Measurements from ENCODE around the gene HOXD3.

The HOXD3 gene

DNA sequence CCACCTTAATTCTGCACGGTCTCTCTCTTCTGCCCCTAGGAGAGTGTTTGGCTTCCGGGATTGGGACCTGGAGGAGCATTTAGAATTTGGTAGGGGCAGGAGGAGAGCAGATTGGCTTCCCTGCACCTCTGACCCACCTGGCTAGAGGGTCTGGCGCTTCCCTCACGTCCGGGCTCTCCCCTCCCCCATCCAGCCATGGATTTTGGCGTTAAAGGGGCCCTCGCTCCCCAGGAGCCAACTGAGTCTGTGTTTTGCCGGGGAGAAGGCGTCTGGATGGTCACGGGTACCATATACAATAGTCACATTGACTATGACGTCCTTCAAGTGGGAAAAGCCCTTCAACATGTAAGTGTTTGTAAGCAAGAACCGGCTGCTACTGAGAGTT lies 6.6 kb downstream of the HOXD3 start:
- CTCF ChIA-PET = no interaction called here
- POLR2A ChIA-PET = no interaction called here

DNA sequence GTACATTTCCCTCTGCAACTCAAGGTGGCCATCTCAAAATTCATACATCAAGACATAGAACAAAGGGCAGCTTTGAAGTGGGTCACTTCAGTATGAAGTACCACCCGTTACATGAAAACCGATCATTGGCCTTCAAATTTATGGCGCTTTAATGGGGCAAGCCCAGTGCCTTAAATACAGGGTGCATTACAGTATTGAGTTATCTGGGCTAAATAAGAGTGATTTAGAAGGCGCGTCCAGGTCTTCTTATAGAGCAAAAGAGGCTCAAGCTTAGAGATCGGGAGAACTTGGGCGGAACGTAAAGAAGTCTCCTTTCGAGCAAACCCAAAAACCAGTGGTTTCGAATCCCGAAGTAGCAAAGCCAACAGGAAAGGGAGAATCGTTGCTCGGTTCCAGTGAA lies 7.1 kb downstream of the HOXD3 start:
- POLR2A ChIA-PET = no interaction called here
- no peak for DNase-seq (ENCODE audit: extremely low spot score)
- TF ChIP-seq, protein P1, sequence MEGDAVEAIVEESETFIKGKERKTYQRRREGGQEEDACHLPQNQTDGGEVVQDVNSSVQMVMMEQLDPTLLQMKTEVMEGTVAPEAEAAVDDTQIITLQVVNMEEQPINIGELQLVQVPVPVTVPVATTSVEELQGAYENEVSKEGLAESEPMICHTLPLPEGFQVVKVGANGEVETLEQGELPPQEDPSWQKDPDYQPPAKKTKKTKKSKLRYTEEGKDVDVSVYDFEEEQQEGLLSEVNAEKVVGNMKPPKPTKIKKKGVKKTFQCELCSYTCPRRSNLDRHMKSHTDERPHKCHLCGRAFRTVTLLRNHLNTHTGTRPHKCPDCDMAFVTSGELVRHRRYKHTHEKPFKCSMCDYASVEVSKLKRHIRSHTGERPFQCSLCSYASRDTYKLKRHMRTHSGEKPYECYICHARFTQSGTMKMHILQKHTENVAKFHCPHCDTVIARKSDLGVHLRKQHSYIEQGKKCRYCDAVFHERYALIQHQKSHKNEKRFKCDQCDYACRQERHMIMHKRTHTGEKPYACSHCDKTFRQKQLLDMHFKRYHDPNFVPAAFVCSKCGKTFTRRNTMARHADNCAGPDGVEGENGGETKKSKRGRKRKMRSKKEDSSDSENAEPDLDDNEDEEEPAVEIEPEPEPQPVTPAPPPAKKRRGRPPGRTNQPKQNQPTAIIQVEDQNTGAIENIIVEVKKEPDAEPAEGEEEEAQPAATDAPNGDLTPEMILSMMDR (IDR thresholded peaks at IDR 0.05; ENCODE audit: control extremely low read depth, extremely low read depth, low read depth, missing control alignments) = no peak
- CTCF ChIA-PET = no interaction called here

More for the DNA sequence above, 6.6 kb downstream of the HOXD3 start:
- DNase-seq (ENCODE audit: extremely low spot score) = no peak
- TF ChIP-seq, protein P1 (IDR thresholded peaks at IDR 0.05; ENCODE audit: control extremely low read depth, extremely low read depth, low read depth, missing control alignments) = no peak

DNA sequence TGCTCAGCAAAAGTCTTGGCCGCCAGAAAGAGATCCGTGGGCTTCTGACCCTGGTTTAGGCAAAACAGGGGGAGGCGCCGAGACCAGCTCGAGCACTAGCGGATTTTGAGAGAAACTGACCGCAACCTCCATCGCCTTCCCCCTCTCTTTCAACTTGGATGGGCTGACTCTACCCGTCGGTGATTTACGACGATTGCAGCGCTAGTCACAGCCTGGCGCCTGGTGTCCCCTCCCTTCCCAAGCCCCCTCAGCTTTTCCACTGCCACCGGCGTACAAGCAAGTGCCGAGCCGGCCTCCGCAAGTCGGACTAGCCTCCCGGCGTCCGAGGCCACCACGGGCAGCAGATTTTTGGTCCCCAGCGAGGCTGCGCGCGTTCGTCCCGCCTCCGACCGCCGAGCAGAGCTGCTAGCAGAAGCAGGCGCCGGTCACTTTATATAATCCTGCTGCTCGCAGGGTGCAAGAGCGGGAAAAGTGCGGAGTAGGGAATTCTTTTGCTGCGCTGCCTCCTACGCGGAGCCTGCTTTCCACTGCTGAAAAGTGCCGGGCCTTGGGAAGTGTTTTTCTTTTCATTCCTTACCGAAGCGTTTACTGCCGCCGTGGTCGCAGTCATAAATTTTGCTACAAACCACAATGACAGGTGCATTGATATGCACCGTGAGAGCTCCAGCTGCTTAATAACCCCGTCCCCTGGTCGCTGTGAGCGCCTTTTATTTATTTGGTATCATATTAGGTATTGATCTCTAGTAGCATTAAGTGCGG lies 7.7 kb downstream of the HOXD3 start:
- DNase-seq (ENCODE audit: extremely low spot score) = no peak
- TF ChIP-seq, protein P1 (IDR thresholded peaks at IDR 0.05; ENCODE audit: control extremely low read depth, extremely low read depth, low read depth, missing control alignments) = no peak
- CTCF ChIA-PET = no interaction called here
- POLR2A ChIA-PET = no interaction called here

DNA sequence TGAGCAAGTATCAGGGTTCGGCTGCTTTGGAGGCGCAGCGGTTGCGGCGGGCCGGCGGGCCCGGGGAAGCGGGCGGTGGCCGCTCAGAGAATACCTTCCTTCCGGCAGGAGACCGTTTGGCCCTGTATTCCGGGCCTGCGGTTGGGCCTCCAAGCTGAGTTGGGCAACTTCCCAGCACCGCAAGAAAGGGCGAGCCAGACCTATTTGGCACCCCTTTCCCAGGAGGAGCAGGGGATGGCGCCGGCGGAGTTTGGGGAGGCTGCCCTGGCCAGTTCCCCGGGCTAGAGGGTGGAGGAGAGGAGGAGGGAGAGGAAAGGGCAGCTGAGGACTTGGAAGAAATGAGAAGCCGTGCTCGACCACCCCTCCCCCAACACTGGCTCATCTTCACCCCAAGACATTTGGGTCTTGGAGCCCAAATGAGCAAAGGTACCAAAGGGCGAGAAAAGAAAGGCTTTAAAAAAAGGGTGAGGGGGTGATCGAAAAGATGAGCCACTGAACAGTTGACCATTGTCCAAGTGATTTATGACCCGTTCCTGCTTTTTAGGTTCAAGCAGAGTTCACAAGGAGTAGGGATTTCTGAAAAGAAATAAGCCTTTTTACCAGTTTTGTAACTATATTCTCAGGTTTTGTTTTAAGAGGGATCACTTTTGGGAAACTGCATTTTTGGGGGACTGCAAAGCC lies 8.4 kb downstream of the HOXD3 start:
- POLR2A ChIA-PET = no interaction called here
- CTCF ChIA-PET = interaction anchor here (1.2 to 1.3 kb wide), 2 partner anchors 9 to 15 kb away, joined by 3 to 5 read pairs; no protein-coding TSS in a partner anchor
- TF ChIP-seq, protein P1 (IDR thresholded peaks at IDR 0.05; ENCODE audit: control extremely low read depth, extremely low read depth, low read depth, missing control alignments) = no peak
- no peak for DNase-seq (ENCODE audit: extremely low spot score)

DNA sequence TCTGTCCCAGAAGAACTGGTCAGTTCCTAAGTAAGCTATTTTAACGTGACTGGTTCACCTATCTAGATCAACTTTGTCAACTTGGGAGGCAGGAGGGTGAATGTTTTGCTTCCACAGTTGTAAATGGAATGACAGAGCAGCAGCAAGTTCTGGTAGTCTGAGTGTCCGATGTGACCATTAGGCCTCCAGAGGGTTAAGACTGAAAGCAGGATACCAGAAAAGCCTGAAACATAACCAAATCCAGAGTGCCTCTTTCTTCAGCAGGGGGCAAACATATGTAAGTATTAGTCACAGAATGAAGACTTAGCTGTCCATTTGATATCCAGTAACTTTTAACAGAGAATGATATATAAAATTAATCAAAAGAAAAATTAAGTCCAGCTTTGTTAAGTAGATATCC lies 9.2 kb downstream of the HOXD3 start:
- TF ChIP-seq, protein P1 (IDR thresholded peaks at IDR 0.05; ENCODE audit: control extremely low read depth, extremely low read depth, low read depth, missing control alignments) = no peak
- ChIA-PET POLR2A (no interaction called here), CTCF (interaction anchor here (1.2 to 1.3 kb wide), 2 partner anchors 8 to 16 kb away, joined by 3 to 5 read pairs; no protein-coding TSS in a partner anchor)
- DNase-seq (ENCODE audit: extremely low spot score) = no peak

DNA sequence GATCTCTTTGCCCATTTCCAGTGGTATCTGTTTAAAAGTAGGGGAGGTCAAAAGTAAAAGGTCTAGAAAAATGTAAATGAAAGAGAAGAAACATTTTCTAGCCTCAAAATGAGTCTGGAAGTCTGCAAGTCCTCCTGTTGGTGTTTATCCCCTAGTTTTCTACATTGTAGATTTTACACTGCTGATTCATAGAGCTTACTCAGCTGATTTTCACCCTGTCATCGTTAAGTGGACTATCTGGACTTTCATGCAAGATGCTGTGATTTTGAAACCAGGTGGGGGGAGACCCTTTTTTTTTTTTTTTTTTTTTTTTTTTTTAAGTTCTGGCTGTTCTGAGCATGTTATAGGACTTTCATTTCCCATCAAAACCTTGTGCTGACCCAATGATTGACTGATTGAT lies 10.3 kb downstream of the HOXD3 start:
- TF ChIP-seq, protein P1 (IDR thresholded peaks at IDR 0.05; ENCODE audit: control extremely low read depth, extremely low read depth, low read depth, missing control alignments) = no peak
- DNase-seq (ENCODE audit: extremely low spot score) = no peak
- CTCF ChIA-PET = interaction anchor here (1.2 kb wide), 1 partner anchor 12 kb away, joined by 3 read pairs; no protein-coding TSS in a partner anchor
- POLR2A ChIA-PET = no interaction called here
